A549 (cell line): ENCODE data around the gene SUPT3H.

Experiments used
- CTCF ChIP-seq: fragments of >200 bp; sonication (Bioruptor Twin); formaldehyde crosslinking; IDR thresholded peaks from 3 replicates; pipeline ENCODE4 v1.5.1; 2016
- ESRRA ChIP-seq: fragments of 150-350 bp; IDR thresholded peaks from 2 replicates; pipeline ENCODE4 v1.6.1; 2014; ENCODE audit warnings: mild to moderate bottlenecking, low read length, borderline replicate concordance
- POLR2A ChIP-seq: IDR thresholded peaks from 2 replicates; pipeline ENCODE4 v1.6.1; 2012; ENCODE audit warnings: mild to moderate bottlenecking, low read length

GRCh38 chr6:44918671-44919296 is 458.9 kb downstream of the SUPT3H start:
- TF ChIP-seq POLR2A (no peak), CTCF (no peak), ESRRA (no peak)
